Esophagus muscularis mucosa (tissue), 3 donors: ENCODE measurements around the gene ATL1.

ENCODE experiments used
- POLR2AphosphoS5 ChIP-seq, 2 donors: sonication (generic); formaldehyde crosslinking; IDR thresholded peaks; one replicate each; pipeline ENCODE4 v1.6.1; 2017; ENCODE audit warnings: antibody characterized with exemption in 2 of 2
- TF ChIP-seq, protein P1 (sequence below), 3 experiments: fragments of 200-600 bp in 2 of 3; fragments of 450-650 bp in 1 of 3; sonication (generic) in 2 of 3; IDR thresholded peaks; one replicate each; pipeline ENCODE4 v1.5.1; 2017 to 2019; ENCODE audit warnings: antibody characterized with exemption in 3 of 3, mild to moderate bottlenecking in 2 of 3, moderate library complexity in 1 of 3

DNA sequence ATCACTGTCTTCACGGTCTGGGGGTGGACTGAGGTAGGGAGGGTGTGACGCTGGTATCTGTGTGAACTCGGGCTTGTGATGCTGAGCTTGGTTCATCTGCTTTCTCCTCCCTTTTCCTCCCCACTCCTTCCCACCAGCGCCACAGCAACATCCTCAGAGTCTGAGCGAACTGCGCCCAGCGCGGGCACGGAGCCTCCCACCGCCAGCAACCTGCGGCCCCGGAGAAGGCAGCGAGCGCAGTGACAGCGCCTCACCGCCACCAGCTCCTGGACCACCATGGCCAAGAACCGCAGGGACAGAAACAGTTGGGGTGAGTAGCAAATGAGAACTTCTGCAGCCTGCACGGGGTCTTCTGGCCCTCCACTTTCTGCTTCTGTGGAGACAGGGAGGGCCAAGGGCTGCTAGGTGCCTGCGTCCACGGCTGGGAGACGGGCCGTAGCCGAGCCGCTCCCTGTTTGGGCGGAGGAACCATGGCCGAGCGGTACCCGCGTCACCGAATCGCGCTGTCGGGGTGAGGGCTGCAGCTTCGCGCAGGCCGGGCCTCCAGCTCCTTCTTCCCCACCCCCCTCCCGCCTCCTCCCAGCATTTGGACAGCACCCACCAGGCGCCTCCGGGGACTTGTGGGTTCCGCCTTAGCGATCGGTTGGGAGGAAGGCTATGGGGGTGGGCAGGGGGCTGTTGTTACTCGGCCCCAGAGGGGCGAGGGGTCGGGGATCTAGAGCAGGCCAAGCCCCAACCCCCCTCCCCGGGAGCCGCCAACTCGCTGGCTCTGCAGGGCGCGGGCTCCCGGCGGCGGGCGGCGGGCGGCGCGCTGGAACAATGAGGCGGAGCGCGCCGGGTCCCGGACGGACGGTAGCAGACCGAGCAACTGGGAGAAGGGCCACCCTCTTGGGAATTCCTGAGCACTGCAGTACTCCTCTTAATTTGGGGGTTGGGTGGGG is at the start of gene ATL1:
- TF ChIP-seq POLR2AphosphoS5 (IDR thresholded peaks at IDR 0.05): peak; percentile 65 to 80
- TF ChIP-seq, protein P1, sequence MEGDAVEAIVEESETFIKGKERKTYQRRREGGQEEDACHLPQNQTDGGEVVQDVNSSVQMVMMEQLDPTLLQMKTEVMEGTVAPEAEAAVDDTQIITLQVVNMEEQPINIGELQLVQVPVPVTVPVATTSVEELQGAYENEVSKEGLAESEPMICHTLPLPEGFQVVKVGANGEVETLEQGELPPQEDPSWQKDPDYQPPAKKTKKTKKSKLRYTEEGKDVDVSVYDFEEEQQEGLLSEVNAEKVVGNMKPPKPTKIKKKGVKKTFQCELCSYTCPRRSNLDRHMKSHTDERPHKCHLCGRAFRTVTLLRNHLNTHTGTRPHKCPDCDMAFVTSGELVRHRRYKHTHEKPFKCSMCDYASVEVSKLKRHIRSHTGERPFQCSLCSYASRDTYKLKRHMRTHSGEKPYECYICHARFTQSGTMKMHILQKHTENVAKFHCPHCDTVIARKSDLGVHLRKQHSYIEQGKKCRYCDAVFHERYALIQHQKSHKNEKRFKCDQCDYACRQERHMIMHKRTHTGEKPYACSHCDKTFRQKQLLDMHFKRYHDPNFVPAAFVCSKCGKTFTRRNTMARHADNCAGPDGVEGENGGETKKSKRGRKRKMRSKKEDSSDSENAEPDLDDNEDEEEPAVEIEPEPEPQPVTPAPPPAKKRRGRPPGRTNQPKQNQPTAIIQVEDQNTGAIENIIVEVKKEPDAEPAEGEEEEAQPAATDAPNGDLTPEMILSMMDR (IDR thresholded peaks at IDR 0.05): no peak
